K562 (cell line): Measurements from ENCODE around the gene KAT2B. TPM values are rescaled to one million over a fixed set of nuclear protein-coding genes. Genes with fewer than 3 reads are reported as not detected.

Experiments
- CREM ChIP-seq: IDR thresholded peaks from 2 replicates; pipeline ENCODE4 v1.6.1; 2014; ENCODE audit warnings: antibody characterized with exemption, low read depth
- E2F8 ChIP-seq: fragments of 450-650 bp; IDR thresholded peaks from 2 replicates; pipeline ENCODE4 v1.7.1; 2018; ENCODE audit warnings: mild to moderate bottlenecking, low read depth; ENCODE audit not compliant: partially characterized antibody
- JUND ChIP-seq, 2 experiments: IDR thresholded peaks; 2 replicates in 1 of 2; 3 replicates in 1 of 2; pipeline ENCODE4 v1.6.1; 2011; ENCODE audit warnings: borderline replicate concordance in 2 of 2, low read depth in 2 of 2, low read length in 2 of 2, improper control_type of control experiment in 1 of 2, missing biosample characterization in 1 of 2, missing genetic modification characterization in 1 of 2, missing genetic modification reagents in 1 of 2
- MAX ChIP-seq: sonication (generic); formaldehyde crosslinking; IDR thresholded peaks from 2 replicates; pipeline ENCODE4 v1.9.0; 2022; ENCODE audit warnings: mild to moderate bottlenecking, missing genetic modification reagents
- NUFIP1 ChIP-seq: fragments of 450-650 bp; IDR thresholded peaks from 2 replicates; pipeline ENCODE4 v1.6.1; 2018; ENCODE audit not compliant: partially characterized antibody
- PHF20 ChIP-seq: fragments of 450-650 bp; IDR thresholded peaks from 2 replicates; pipeline ENCODE4 v1.6.1; 2018; ENCODE audit not compliant: partially characterized antibody
- PRDM10 ChIP-seq: fragments of 450-650 bp; IDR thresholded peaks from 2 replicates; pipeline ENCODE4 v1.6.1; 2018; ENCODE audit not compliant: partially characterized antibody
- STAT5A ChIP-seq: IDR thresholded peaks from 2 replicates; pipeline ENCODE4 v1.6.1; 2012; ENCODE audit warnings: low read length, inconsistent platforms, borderline replicate concordance
- THAP7 ChIP-seq: fragments of 250-450 bp; sonication (Bioruptor Pico); IDR thresholded peaks from 2 replicates; pipeline ENCODE4 v1.5.0; 2021
- USF1 ChIP-seq: sonication (generic); formaldehyde crosslinking; IDR thresholded peaks from 2 replicates; pipeline ENCODE4 v1.9.0; 2022; ENCODE audit warnings: mild to moderate bottlenecking, missing genetic modification reagents
- YY1 ChIP-seq, 3 experiments: IDR thresholded peaks; 2 replicates each; pipeline ENCODE4 v1.6.1; 2011; ENCODE audit warnings: low read length in 2 of 3, mild to moderate bottlenecking in 2 of 3, moderate library complexity in 2 of 3, borderline replicate concordance in 1 of 3, control low read depth in 1 of 3, low read depth in 1 of 3; ENCODE audit not compliant: insufficient read depth in 3 of 3, insufficient replicate concordance in 2 of 3, control insufficient read depth in 1 of 3, insufficient read length in 1 of 3; ENCODE audit errors: extremely low read depth in 1 of 3
- ZMIZ1 ChIP-seq, 2 experiments: fragments of 150-350 bp in 1 of 2; IDR thresholded peaks; 2 replicates each; pipeline ENCODE4 v1.6.1; 2012 to 2016; ENCODE audit warnings: low read depth in 2 of 2, low read length in 2 of 2, mild to moderate bottlenecking in 1 of 2, moderate library complexity in 1 of 2
- ZSCAN29 ChIP-seq: fragments of 450-650 bp; IDR thresholded peaks from 2 replicates; pipeline ENCODE4 v1.6.1; 2017
- polyA plus RNA-seq, 8 experiments: library from polyadenylated mRNA; depleted of rRNA in 4 of 8; stranded (reverse) in 5 of 8; unstranded in 3 of 8; fragments of >200 nt; fragmentation: Nextera tagmentation in 2 of 8; fragmentation: Illumina TruSeq in 1 of 8; extraction: Ambion mirVana in 2 of 8; extraction: Trizol in 1 of 8; gene quantifications; 2 replicates each; pipeline versions ENCODE4 v1.2.1 to v1.2.3, GENCODE V29; 2011 to 2014; ENCODE audit warnings: inconsistent platforms in 1 of 8, missing spikeins in 1 of 8
- total RNA-seq, 7 experiments: library from RNA; depleted of rRNA in 6 of 7; stranded (reverse); fragments of >200 nt in 6 of 7; fragmentation: Illumina TruSeq in 2 of 7; extraction: Trizol in 2 of 7; gene quantifications; 2 replicates each; pipeline versions ENCODE4 v1.2.1 to v1.2.3, GENCODE V29; 2011 to 2021; ENCODE audit warnings: low replicate concordance in 1 of 7

KAT2B gene
- total and polyA plus RNA-seq, 9 of the 15 experiments (the other 6 are each of a cell fraction or from before 2014, with no cell fraction given): 3.3 to 14.9 (median 12.2) TPM

GRCh38 chr3:20040548-20041196 lies 426 bp downstream of the KAT2B start (continued):
- TF ChIP-seq E2F8 (peak; percentile 42), PHF20 (peak; percentile 58), CREM (peak; percentile 66), THAP7 (CRISPR knock-in tag) (0 out of 2 replicates have a peak, but pooled peaks have one; percentile 34), JUND (IDR thresholded peaks at IDR 0.05; ENCODE audit: borderline replicate concordance, low read depth, low read length) (peak; percentile 36; the same call in 1 of the 2 replicates), JUND (tag; IDR thresholded peaks at IDR 0.05; ENCODE audit: borderline replicate concordance, low read depth, low read length) (no peak; the same call in 2 of the 3 replicates), ZMIZ1 (IDR thresholded peaks at IDR 0.05; ENCODE audit: low read depth in 2 of 2, low read length in 2 of 2) (no peak), YY1 (IDR thresholded peaks at IDR 0.05; ENCODE audit: borderline replicate concordance in 1 of 3, control insufficient read depth in 1 of 3, extremely low read depth in 1 of 3, insufficient read depth in 3 of 3, insufficient read length in 1 of 3, insufficient replicate concordance in 2 of 3, low read depth in 1 of 3, low read length in 2 of 3) (peak in 2 of 3 experiments; percentile 29 to 40), STAT5A (no peak), NUFIP1 (no peak), MAX (peak; percentile 32), USF1 (CRISPR knock-in tag) (no peak), ZSCAN29 (peak; percentile 74; the same call in 1 of the 2 replicates), PRDM10 (peak; percentile 66)
